CD4-positive, CD25-positive, alpha-beta regulatory T cell (primary cell): Measurements from ENCODE around the gene LTV1. TPM values are rescaled to one million over a fixed set of nuclear protein-coding genes. Genes with fewer than 3 reads are reported as not detected.
A peak's percentile ranks its signal among the peaks of the same experiment; 100 is the strongest.

Experiments used
- ATAC-seq, 2 donors: fragments of 150-1000 bp; cut with Tn5 transposase; one replicate each; pipeline ENCODE4 v1.10.0; 2021; ENCODE audit warnings: low read depth in 2 of 2, moderate number of reproducible peaks in 2 of 2, moderate library complexity in 1 of 2
- DNase-seq, 3 donors: peaks; one replicate each; pipeline versions ENCODE4 v3.0.0 to v3.0.0-alpha.2; 2012 to 2022; ENCODE audit warnings: mixed read lengths in 1 of 3
- H3K27ac ChIP-seq: one replicate; pipeline ENCODE4 v1.7.0; 2013; ENCODE audit warnings: mild to moderate bottlenecking, low read length; ENCODE audit not compliant: insufficient read depth, poor library complexity, severe bottlenecking
- H3K27me3 ChIP-seq: one replicate; pipeline ENCODE4 v1.7.0; 2013; ENCODE audit warnings: low read length; ENCODE audit not compliant: control insufficient read depth, insufficient read depth
- H3K36me3 ChIP-seq: one replicate; pipeline ENCODE4 v1.7.0; 2013; ENCODE audit warnings: mild to moderate bottlenecking, low read length, moderate library complexity; ENCODE audit not compliant: control insufficient read depth, insufficient read depth
- H3K4me1 ChIP-seq: 2 replicates; pipeline ENCODE4 v1.7.0; 2013; ENCODE audit warnings: mild to moderate bottlenecking, low read length; ENCODE audit not compliant: insufficient read depth, control insufficient read depth, poor library complexity, severe bottlenecking
- H3K4me3 ChIP-seq: one replicate; pipeline ENCODE4 v1.7.0; 2013; ENCODE audit warnings: low read depth, mild to moderate bottlenecking, low read length, moderate library complexity
- H3K9me3 ChIP-seq, 2 experiments: 1 replicate in 1 of 2; 2 replicates in 1 of 2; pipeline ENCODE4 v1.7.0; 2013; ENCODE audit warnings: low read length in 2 of 2, mild to moderate bottlenecking in 1 of 2, moderate library complexity in 1 of 2; ENCODE audit not compliant: control insufficient read depth in 2 of 2
- H3K27ac Mint-ChIP-seq, 3 donors: one replicate each; pipeline ENCODE4 v1.8.0; 2020 to 2022; ENCODE audit warnings: mild to moderate bottlenecking in 3 of 3, mixed read lengths in 3 of 3, moderate library complexity in 2 of 3
- H3K27me3 Mint-ChIP-seq: one replicate; pipeline ENCODE4 v1.8.0; 2022; ENCODE audit warnings: mild to moderate bottlenecking, mixed read lengths
- H3K36me3 Mint-ChIP-seq: one replicate; pipeline ENCODE4 v1.8.0; 2020; ENCODE audit warnings: mixed read lengths
- H3K4me1 Mint-ChIP-seq, 4 donors: one replicate each; pipeline ENCODE4 v1.8.0; 2020 to 2022; ENCODE audit warnings: mixed read lengths in 4 of 4, mild to moderate bottlenecking in 1 of 4
- H3K4me3 Mint-ChIP-seq, 4 donors: one replicate each; pipeline ENCODE4 v1.8.0; 2020 to 2022; ENCODE audit warnings: mild to moderate bottlenecking in 4 of 4, mixed read lengths in 4 of 4, moderate library complexity in 3 of 4
- H3K9me3 Mint-ChIP-seq, 7 donors: one replicate each; pipeline ENCODE4 v1.8.0; 2020 to 2022; ENCODE audit warnings: mixed read lengths in 7 of 7, mild to moderate bottlenecking in 3 of 7, moderate library complexity in 2 of 7
- polyA plus RNA-seq, 4 donors: library from polyadenylated mRNA; unstranded; fragments of 300-500 nt; fragmentation: Illumina TruSeq; gene quantifications; one replicate each; pipeline ENCODE4 v1.2.3, GENCODE V29; 2021
- total RNA-seq: library from RNA; stranded (reverse); gene quantifications from one replicate; pipeline ENCODE4 v1.2.3, GENCODE V29; 2022

The LTV1 gene
- total and polyA plus RNA-seq, 5 donors from 2014 or later: 17.4 to 24.2 (median 19.0) TPM

GRCh38 chr6:143806282-143807102 lies 36.6 kb upstream of the LTV1 start:
- Histone ChIP-seq H3K36me3 (peaks cover 13% of the 10 kb centered on the region), H3K4me3 (no peak overlapping the region), H3K9me3 (no peaks in the 10 kb centered on the region), H3K4me1 (no peaks in the 10 kb centered on the region), H3K27ac (no peak overlapping the region), H3K27me3 (no peaks in the 10 kb centered on the region)
- DNase-seq: peak in 1 of 3 donors; percentile 24
- Mint-ChIP-seq H3K27me3 (no peaks in the 10 kb centered on the region), H3K4me1 (peaks cover 8 to 33% (median 26%) of the 10 kb centered on the region in 4 donors), H3K36me3 (peaks cover 28% of the 10 kb centered on the region), H3K4me3 (no peak overlapping the region), H3K27ac (peak overlapping the region in 1 of 3 donors; percentile 11), H3K9me3 (peaks cover 0 to 2% (median 0%) of the 10 kb centered on the region in 7 donors)
- ATAC-seq: no peak

- DNase-seq: no peak
- H3K4me3 ChIP-seq: no peak overlapping the region
- H3K36me3 Mint-ChIP-seq: peaks cover 27% of the 10 kb centered on the region
- no peaks in the 10 kb centered on the region for H3K9me3 ChIP-seq
- no peak overlapping the region for H3K27ac ChIP-seq
- H3K27ac Mint-ChIP-seq: peak overlapping the region in 2 of 3 donors; percentile 11 to 61
- H3K36me3 ChIP-seq: peaks cover 13% of the 10 kb centered on the region
- no peaks in the 10 kb centered on the region for H3K4me1 ChIP-seq
- no peaks in the 10 kb centered on the region for H3K27me3 Mint-ChIP-seq
- H3K9me3 Mint-ChIP-seq: peaks cover 0 to 2% (median 0%) of the 10 kb centered on the region in 7 donors
- peaks cover 8 to 33% (median 28%) of the 10 kb centered on the region in 4 donors for H3K4me1 Mint-ChIP-seq
- no peak for ATAC-seq
- no peaks in the 10 kb centered on the region for H3K27me3 ChIP-seq
- H3K4me3 Mint-ChIP-seq: no peak overlapping the region
These were observed 35.9 kb upstream of the LTV1 start for GRCh38 chr6:143807103-143807772.

GRCh38 chr6:143810745-143811144 lies 32.4 kb upstream of the LTV1 start:
- Mint-ChIP-seq H3K9me3 (no peaks in the 10 kb centered on the region), H3K4me3 (no peak overlapping the region), H3K36me3 (peaks cover 27% of the 10 kb centered on the region), H3K27me3 (no peaks in the 10 kb centered on the region), H3K4me1 (peaks cover 2 to 18% (median 11%) of the 10 kb centered on the region in 4 donors), H3K27ac (peak overlapping the region in 1 of 3 donors; percentile 6)
- Histone ChIP-seq H3K9me3 (no peaks in the 10 kb centered on the region), H3K27ac (no peak overlapping the region), H3K4me1 (no peaks in the 10 kb centered on the region), H3K27me3 (no peaks in the 10 kb centered on the region), H3K36me3 (peaks cover 13% of the 10 kb centered on the region), H3K4me3 (no peak overlapping the region)
- DNase-seq (no peak), ATAC-seq (no peak)

- Mint-ChIP-seq H3K27ac (no peak overlapping the region), H3K9me3 (no peaks in the 10 kb centered on the region), H3K36me3 (peaks cover 30% of the 10 kb centered on the region), H3K4me1 (peaks cover 0 to 18% (median 7%) of the 10 kb centered on the region in 4 donors), H3K4me3 (no peak overlapping the region), H3K27me3 (no peaks in the 10 kb centered on the region)
- peaks cover 13% of the 10 kb centered on the region for H3K36me3 ChIP-seq
- ATAC-seq: no peak
- H3K27ac ChIP-seq: no peak overlapping the region
- DNase-seq: no peak
- H3K4me3 ChIP-seq: no peak overlapping the region
- H3K9me3 ChIP-seq: no peaks in the 10 kb centered on the region
- H3K27me3 ChIP-seq: no peaks in the 10 kb centered on the region
- no peaks in the 10 kb centered on the region for H3K4me1 ChIP-seq
These were observed 31.5 kb upstream of the LTV1 start for GRCh38 chr6:143811501-143812157.

- no peak overlapping the region for H3K4me3 ChIP-seq
- no peaks in the 10 kb centered on the region for H3K27me3 ChIP-seq
- peak overlapping the region in 1 of 3 donors; percentile 49 for H3K27ac Mint-ChIP-seq
- H3K9me3 ChIP-seq: no peaks in the 10 kb centered on the region
- H3K36me3 Mint-ChIP-seq: peaks cover 23% of the 10 kb centered on the region
- peak overlapping the region in 1 of 4 donors; percentile 47 for H3K4me3 Mint-ChIP-seq
- DNase-seq (no peak), ATAC-seq (no peak)
- no peaks in the 10 kb centered on the region for H3K4me1 ChIP-seq
- no peaks in the 10 kb centered on the region for H3K9me3 Mint-ChIP-seq
- no peaks in the 10 kb centered on the region for H3K27me3 Mint-ChIP-seq
- H3K36me3 ChIP-seq: peaks cover 9% of the 10 kb centered on the region
- H3K27ac ChIP-seq: no peak overlapping the region
- peaks cover 0 to 4% (median under 1%) of the 10 kb centered on the region in 4 donors for H3K4me1 Mint-ChIP-seq
These were observed 25.5 kb upstream of the LTV1 start for GRCh38 chr6:143817621-143818020.

GRCh38 chr6:143821359-143821758 lies 21.8 kb upstream of the LTV1 start:
- DNase-seq (no peak), ATAC-seq (no peak)
- no peak overlapping the region for H3K4me3 Mint-ChIP-seq
- H3K36me3 Mint-ChIP-seq: peaks cover 25% of the 10 kb centered on the region
- Histone ChIP-seq H3K36me3 (peaks cover 15% of the 10 kb centered on the region), H3K4me3 (no peak overlapping the region), H3K27me3 (no peaks in the 10 kb centered on the region), H3K9me3 (no peaks in the 10 kb centered on the region), H3K27ac (no peak overlapping the region), H3K4me1 (no peaks in the 10 kb centered on the region)
- H3K9me3 Mint-ChIP-seq: no peaks in the 10 kb centered on the region
- no peaks in the 10 kb centered on the region for H3K27me3 Mint-ChIP-seq
- H3K4me1 Mint-ChIP-seq: peaks cover 0 to 4% (median under 1%) of the 10 kb centered on the region in 4 donors
- H3K27ac Mint-ChIP-seq: no peak overlapping the region

- Histone ChIP-seq H3K27ac (no peak overlapping the region), H3K27me3 (no peaks in the 10 kb centered on the region), H3K9me3 (no peaks in the 10 kb centered on the region), H3K36me3 (peaks cover 15% of the 10 kb centered on the region), H3K4me3 (no peak overlapping the region), H3K4me1 (no peaks in the 10 kb centered on the region)
- Mint-ChIP-seq H3K27me3 (no peaks in the 10 kb centered on the region), H3K4me3 (no peak overlapping the region), H3K9me3 (no peaks in the 10 kb centered on the region), H3K4me1 (peaks cover 0 to 4% (median under 1%) of the 10 kb centered on the region in 4 donors), H3K36me3 (peaks cover 19% of the 10 kb centered on the region), H3K27ac (peak overlapping the region in 1 of 3 donors; percentile 27)
- no peak for DNase-seq
- ATAC-seq: no peak
These were observed 20.5 kb upstream of the LTV1 start for GRCh38 chr6:143822584-143823024.
